Transverse colon (tissue), 4 donors: ENCODE measurements around the gene ARFGAP2.

Experiments used
- POLR2AphosphoS5 ChIP-seq, 3 donors: sonication (generic); formaldehyde crosslinking; IDR thresholded peaks; one replicate each; pipeline ENCODE4 v1.6.1; 2016; ENCODE audit warnings: antibody characterized with exemption in 3 of 3
- TF ChIP-seq, protein P1 (sequence below), 5 experiments: fragments of 200-600 bp in 3 of 5; fragments of 450-650 bp in 2 of 5; sonication (generic) in 3 of 5; IDR thresholded peaks; 1 replicate in 2 of 5; 2 replicates in 3 of 5; pipeline ENCODE4 v1.5.1; 2016 to 2017; ENCODE audit warnings: antibody characterized with exemption in 5 of 5, inconsistent platforms in 3 of 5, mild to moderate bottlenecking in 2 of 5, moderate library complexity in 1 of 5

- TF ChIP-seq, protein P1, sequence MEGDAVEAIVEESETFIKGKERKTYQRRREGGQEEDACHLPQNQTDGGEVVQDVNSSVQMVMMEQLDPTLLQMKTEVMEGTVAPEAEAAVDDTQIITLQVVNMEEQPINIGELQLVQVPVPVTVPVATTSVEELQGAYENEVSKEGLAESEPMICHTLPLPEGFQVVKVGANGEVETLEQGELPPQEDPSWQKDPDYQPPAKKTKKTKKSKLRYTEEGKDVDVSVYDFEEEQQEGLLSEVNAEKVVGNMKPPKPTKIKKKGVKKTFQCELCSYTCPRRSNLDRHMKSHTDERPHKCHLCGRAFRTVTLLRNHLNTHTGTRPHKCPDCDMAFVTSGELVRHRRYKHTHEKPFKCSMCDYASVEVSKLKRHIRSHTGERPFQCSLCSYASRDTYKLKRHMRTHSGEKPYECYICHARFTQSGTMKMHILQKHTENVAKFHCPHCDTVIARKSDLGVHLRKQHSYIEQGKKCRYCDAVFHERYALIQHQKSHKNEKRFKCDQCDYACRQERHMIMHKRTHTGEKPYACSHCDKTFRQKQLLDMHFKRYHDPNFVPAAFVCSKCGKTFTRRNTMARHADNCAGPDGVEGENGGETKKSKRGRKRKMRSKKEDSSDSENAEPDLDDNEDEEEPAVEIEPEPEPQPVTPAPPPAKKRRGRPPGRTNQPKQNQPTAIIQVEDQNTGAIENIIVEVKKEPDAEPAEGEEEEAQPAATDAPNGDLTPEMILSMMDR (IDR thresholded peaks at IDR 0.05): no peak
- TF ChIP-seq POLR2AphosphoS5 (IDR thresholded peaks at IDR 0.05): no peak
These were observed 4.6 kb upstream of the ARFGAP2 start for GRCh38 chr11:47181271-47181670.
